Fibroblast of mammary gland (primary cell): Measurements from ENCODE around the gene BCAR1.

Source experiments
- DNase-seq: peaks from one replicate; pipeline ENCODE4 v3.0.0-alpha.2; 2010; ENCODE audit warnings: low read depth
- H3K4me3 ChIP-seq: 2 replicates; pipeline ENCODE4 v1.5.1; 2011; ENCODE audit warnings: low read depth, mild to moderate bottlenecking, low read length, moderate library complexity; ENCODE audit not compliant: control insufficient read depth
- CTCF ChIP-seq: conservative IDR thresholded peaks from 2 replicates; pipeline ENCODE4 v1.5.1; 2011; ENCODE audit warnings: low read depth, low read length, inconsistent platforms; ENCODE audit not compliant: control insufficient read depth, insufficient read depth

The BCAR1 gene

GRCh38 chr16:75292691-75293090 lies 41.3 kb upstream of the BCAR1 start:
- no peak overlapping the region for H3K4me3 ChIP-seq
- TF ChIP-seq CTCF, result no peak
- DNase-seq, result no peak

GRCh38 chr16:75289189-75289588 lies 37.8 kb upstream of the BCAR1 start:
- peak; percentile 74 for DNase-seq
- no peak for TF ChIP-seq CTCF
- no peak overlapping the region for H3K4me3 ChIP-seq

- no peak overlapping the region for H3K4me3 ChIP-seq
- DNase-seq, result no peak
- no peak for TF ChIP-seq CTCF
Observed at GRCh38 chr16:75288596-75289120, 37.2 kb upstream of the BCAR1 start.

- no peak for TF ChIP-seq CTCF
- DNase-seq, result no peak
- no peak overlapping the region for H3K4me3 ChIP-seq
Observed at GRCh38 chr16:75288181-75288580, 36.8 kb upstream of the BCAR1 start.

GRCh38 chr16:75287708-75288107 lies 36.3 kb upstream of the BCAR1 start:
- no peak for DNase-seq
- no peak for TF ChIP-seq CTCF
- no peak overlapping the region for H3K4me3 ChIP-seq

- DNase-seq, result no peak
- no peak for TF ChIP-seq CTCF
- H3K4me3 ChIP-seq, result no peak overlapping the region
Observed at GRCh38 chr16:75286389-75286788, 35.0 kb upstream of the BCAR1 start.
